BE2C (cell line): Measurements from ENCODE around the gene PAX5.

ENCODE experiments used
- DNase-seq: peaks from one replicate; pipeline ENCODE4 v3.0.0-alpha.2; 2020
- H3K27me3 ChIP-seq: fragments of 250-450 bp; sonication (Bioruptor Pico); 2 replicates; pipeline ENCODE4 v1.5.1; 2020; ENCODE audit warnings: mild to moderate bottlenecking
- H3K36me3 ChIP-seq: fragments of 250-450 bp; sonication (Bioruptor Pico); 2 replicates; pipeline ENCODE4 v1.5.1; 2020; ENCODE audit warnings: mild to moderate bottlenecking
- H3K4me1 ChIP-seq: fragments of 250-450 bp; sonication (Bioruptor Pico); 2 replicates; pipeline ENCODE4 v1.5.1; 2020
- H3K4me3 ChIP-seq: 2 replicates; pipeline ENCODE4 v1.5.1; 2011; ENCODE audit warnings: low read depth, low read length
- H3K9me3 ChIP-seq: fragments of 250-450 bp; sonication (Bioruptor Pico); 2 replicates; pipeline ENCODE4 v1.5.1; 2020
- TF ChIP-seq, protein P1 (sequence below): IDR thresholded peaks from 2 replicates; pipeline ENCODE4 v1.5.1; 2012; ENCODE audit warnings: mild to moderate bottlenecking, low read depth, low read length

PAX5 gene

DNA sequence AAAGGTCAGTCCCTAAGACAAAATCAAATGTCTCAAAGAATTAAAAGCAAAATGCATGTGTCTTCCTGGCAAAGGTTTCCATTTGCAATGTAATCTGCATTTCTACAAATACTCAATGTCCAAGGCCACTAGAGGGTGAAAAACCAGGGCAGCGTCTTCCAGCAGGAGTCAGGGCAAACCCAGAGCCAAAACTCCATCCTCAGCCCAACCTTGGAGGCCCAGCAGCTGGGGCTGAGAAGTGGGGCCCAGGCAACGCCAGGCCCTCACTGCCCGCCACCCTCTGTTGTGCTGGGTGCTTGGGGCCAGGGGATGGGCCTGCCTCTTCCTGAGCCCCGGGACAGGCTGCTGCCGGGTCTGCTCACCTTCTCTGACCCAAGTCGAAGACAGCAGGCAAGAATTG is 200.1 kb downstream of the PAX5 start:
- no peak for DNase-seq
- H3K36me3 ChIP-seq: peaks cover 15% of the 10 kb centered on the region
- H3K4me3 ChIP-seq: no peak overlapping the region
- H3K27me3 ChIP-seq: no peaks in the 10 kb centered on the region
- TF ChIP-seq, protein P1, sequence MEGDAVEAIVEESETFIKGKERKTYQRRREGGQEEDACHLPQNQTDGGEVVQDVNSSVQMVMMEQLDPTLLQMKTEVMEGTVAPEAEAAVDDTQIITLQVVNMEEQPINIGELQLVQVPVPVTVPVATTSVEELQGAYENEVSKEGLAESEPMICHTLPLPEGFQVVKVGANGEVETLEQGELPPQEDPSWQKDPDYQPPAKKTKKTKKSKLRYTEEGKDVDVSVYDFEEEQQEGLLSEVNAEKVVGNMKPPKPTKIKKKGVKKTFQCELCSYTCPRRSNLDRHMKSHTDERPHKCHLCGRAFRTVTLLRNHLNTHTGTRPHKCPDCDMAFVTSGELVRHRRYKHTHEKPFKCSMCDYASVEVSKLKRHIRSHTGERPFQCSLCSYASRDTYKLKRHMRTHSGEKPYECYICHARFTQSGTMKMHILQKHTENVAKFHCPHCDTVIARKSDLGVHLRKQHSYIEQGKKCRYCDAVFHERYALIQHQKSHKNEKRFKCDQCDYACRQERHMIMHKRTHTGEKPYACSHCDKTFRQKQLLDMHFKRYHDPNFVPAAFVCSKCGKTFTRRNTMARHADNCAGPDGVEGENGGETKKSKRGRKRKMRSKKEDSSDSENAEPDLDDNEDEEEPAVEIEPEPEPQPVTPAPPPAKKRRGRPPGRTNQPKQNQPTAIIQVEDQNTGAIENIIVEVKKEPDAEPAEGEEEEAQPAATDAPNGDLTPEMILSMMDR: peak; percentile 35
- no peaks in the 10 kb centered on the region for H3K4me1 ChIP-seq
- no peaks in the 10 kb centered on the region for H3K9me3 ChIP-seq

DNA sequence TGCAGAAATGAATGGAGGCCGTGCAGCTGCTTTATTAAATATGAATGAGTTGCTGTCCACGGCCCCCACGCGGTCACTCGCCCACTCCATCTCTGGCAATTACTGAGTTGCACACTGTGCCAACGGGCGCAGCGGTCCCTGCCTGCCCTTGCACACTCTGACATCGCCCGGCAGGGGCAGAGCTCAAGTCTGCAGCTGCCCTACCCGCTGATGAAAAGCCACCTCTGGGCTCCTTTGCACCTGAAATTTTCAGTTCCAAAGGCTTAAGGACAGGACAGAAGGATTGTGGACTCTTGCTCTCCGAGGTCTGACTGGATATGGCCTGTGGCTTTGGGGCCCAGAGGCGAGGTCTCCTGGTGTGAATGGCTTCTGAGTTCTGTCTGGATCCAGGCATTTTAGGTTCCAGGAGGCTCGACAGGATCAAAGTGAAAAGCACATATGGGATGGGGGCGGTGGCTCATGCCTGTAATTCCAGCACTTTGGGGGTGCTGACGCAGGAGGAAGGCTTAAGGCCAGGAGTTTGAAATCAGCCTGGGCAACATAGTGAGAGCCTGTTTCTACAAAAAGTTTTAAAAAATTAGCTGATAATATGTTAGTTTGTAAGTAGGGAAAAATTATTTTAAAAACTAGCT is 201.8 kb downstream of the PAX5 start:
- Histone ChIP-seq H3K27me3 (no peaks in the 10 kb centered on the region), H3K36me3 (peaks cover 4% of the 10 kb centered on the region), H3K9me3 (no peaks in the 10 kb centered on the region), H3K4me3 (no peak overlapping the region), H3K4me1 (no peaks in the 10 kb centered on the region)
- DNase-seq: no peak
- TF ChIP-seq, protein P1: no peak

DNA sequence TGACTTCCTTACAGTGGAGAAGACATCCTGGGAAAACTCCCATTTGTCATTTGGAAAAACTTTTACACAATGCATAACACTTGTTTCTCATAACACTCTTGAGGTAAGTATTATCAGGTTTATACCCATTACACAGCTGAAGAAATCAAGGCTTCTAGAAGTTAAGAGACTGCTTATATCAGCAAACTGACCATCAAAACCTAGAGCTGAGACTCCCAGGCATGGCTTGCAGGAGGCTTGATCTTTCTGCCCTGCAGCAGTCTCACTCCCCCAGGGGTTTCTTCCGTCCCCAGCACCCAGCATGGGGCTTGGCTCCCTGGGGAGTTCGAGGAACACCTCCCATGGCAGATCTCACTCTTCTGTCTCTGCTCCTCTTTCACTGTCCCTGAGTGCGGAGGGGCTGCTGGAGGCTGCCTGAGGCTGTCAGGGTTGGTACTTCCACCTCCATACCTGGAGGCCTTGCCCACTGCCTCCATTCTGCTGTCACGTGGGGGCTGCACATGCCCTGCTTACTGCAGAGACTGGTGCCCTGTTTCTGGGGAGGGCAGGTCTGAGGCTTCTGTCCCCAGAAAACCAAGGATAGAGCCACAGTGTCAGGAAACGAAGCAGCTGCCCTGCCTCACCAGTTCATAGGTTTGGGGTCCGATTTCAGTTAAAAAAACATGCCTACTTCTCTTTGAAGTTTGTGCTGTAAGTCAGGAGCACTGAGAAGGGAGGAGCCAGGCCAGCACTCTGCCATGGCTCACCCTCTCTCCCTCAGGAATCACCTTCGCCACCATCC is 202.5 kb downstream of the PAX5 start:
- no peaks in the 10 kb centered on the region for H3K4me1 ChIP-seq
- no peaks in the 10 kb centered on the region for H3K36me3 ChIP-seq
- H3K9me3 ChIP-seq: no peaks in the 10 kb centered on the region
- TF ChIP-seq, protein P1: no peak
- H3K27me3 ChIP-seq: no peaks in the 10 kb centered on the region
- no peak for DNase-seq
- H3K4me3 ChIP-seq: no peak overlapping the region

DNA sequence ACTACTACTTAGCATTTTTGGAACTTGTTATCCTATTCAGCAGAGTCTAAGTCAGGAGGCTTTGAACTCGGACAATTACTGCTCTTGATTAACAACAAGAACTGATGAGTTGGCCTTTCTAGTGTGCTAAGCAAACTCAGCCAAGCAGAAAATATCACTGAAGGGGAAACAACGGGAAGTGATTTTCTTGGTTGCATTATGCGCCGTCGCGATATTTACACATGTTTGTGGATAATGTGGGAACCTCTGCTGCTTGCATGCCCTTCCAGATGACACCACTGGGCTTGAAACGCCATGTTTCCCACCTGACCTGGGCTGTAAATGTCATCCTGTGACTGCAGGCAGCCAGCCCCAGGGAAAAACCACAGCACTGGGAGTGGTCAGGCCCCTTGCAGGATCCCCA is 205.5 kb downstream of the PAX5 start:
- TF ChIP-seq, protein P1: no peak
- H3K9me3 ChIP-seq: no peaks in the 10 kb centered on the region
- no peak for DNase-seq
- no peaks in the 10 kb centered on the region for H3K36me3 ChIP-seq
- no peaks in the 10 kb centered on the region for H3K27me3 ChIP-seq
- no peaks in the 10 kb centered on the region for H3K4me1 ChIP-seq
- no peak overlapping the region for H3K4me3 ChIP-seq

DNA sequence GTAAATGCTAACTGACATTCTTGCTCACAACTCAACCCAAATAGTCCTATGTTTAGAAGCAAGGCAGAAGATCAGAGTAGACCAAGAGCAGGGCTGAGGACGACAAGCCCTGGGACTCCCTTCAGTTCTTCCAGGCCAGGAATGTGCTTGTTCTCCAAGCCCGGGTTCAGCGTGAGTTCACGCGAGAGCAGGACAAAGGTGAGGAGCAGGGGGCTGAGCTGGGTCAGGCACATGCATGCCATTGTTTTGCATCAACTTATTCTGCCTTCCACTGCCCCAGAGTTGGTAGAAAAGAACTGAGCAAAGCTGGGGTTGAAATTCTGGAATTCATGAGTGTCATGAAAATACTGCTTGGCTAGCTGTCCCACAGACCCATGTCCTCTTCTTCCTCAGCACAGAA is 206.5 kb downstream of the PAX5 start:
- H3K36me3 ChIP-seq: no peaks in the 10 kb centered on the region
- no peaks in the 10 kb centered on the region for H3K4me1 ChIP-seq
- H3K27me3 ChIP-seq: no peaks in the 10 kb centered on the region
- no peak overlapping the region for H3K4me3 ChIP-seq
- no peaks in the 10 kb centered on the region for H3K9me3 ChIP-seq
- DNase-seq: no peak
- TF ChIP-seq, protein P1: no peak

DNA sequence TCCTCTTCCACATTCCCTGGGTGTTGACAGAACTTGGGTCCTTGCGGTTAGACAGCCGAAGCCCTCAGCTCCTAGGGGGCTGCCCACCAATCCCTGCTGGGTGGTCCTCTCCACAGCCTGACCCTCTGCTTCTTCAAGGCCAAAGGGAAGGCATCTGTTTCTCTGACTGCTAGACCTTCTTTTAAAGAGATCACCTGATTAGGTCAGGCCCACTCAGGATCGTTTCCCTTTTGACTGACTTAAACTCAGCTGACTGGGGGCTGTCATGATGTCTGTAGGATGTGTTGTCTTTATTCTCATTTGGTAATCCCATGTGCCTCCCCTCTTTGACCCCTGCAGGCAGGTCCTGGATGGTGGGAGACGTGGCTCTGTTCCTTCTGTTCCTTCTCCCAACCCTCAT is 207.5 kb downstream of the PAX5 start:
- TF ChIP-seq, protein P1: no peak
- Histone ChIP-seq H3K27me3 (no peaks in the 10 kb centered on the region), H3K4me1 (no peaks in the 10 kb centered on the region), H3K9me3 (no peaks in the 10 kb centered on the region), H3K4me3 (no peak overlapping the region), H3K36me3 (no peaks in the 10 kb centered on the region)
- no peak for DNase-seq
